ENCODE data around the gene CFAP126.
"Not testable (repeated sequence)": the region's sequence is repeated elsewhere in the genome, so short reads cannot be mapped to it uniquely, and the experiment has no call there.

CFAP126 gene

GRCh38 chr1:161381707-161382106, 14.0 kb upstream of the CFAP126 start:
- no peak for DNase-seq (ENCODE audit: low read depth)

- no peak for DNase-seq (ENCODE audit: low read depth)
Observed at GRCh38 chr1:161379071-161379470, 11.4 kb upstream of the CFAP126 start.

- DNase-seq (ENCODE audit: low read depth): no peak
Observed at GRCh38 chr1:161378014-161378413, 10.3 kb upstream of the CFAP126 start.

- no peak for DNase-seq (ENCODE audit: low read depth)
Observed at GRCh38 chr1:161374373-161374772, 6.7 kb upstream of the CFAP126 start.

GRCh38 chr1:161373442-161373841, 5.8 kb upstream of the CFAP126 start:
- no peak for DNase-seq (ENCODE audit: low read depth)

- no peak for DNase-seq (ENCODE audit: low read depth)
Observed at GRCh38 chr1:161365207-161365606, 2.5 kb downstream of the CFAP126 start.

- DNase-seq (ENCODE audit: low read depth): no peak
Observed at GRCh38 chr1:161364332-161364731, 3.3 kb downstream of the CFAP126 start.

- DNase-seq (ENCODE audit: low read depth): no peak
Observed at GRCh38 chr1:161359291-161359690, 8.4 kb downstream of the CFAP126 start.

GRCh38 chr1:161357073-161357472, 10.6 kb downstream of the CFAP126 start:
- DNase-seq (ENCODE audit: low read depth): no peak

- DNase-seq (ENCODE audit: low read depth): no peak
Observed at GRCh38 chr1:161351482-161351881, 16.2 kb downstream of the CFAP126 start.

GRCh38 chr1:161350671-161351070, 17.0 kb downstream of the CFAP126 start:
- DNase-seq (ENCODE audit: low read depth): no peak

- no peak for DNase-seq (ENCODE audit: low read depth)
Observed at GRCh38 chr1:161342821-161343220, 24.9 kb downstream of the CFAP126 start.

- DNase-seq (ENCODE audit: low read depth): no peak
Observed at GRCh38 chr1:161342177-161342576, 25.5 kb downstream of the CFAP126 start.

GRCh38 chr1:161335796-161336195, 31.9 kb downstream of the CFAP126 start:
- no peak for DNase-seq (ENCODE audit: low read depth)

GRCh38 chr1:161333166-161333565, 34.5 kb downstream of the CFAP126 start:
- DNase-seq (ENCODE audit: low read depth): no peak

GRCh38 chr1:161330346-161330745, 37.3 kb downstream of the CFAP126 start:
- DNase-seq (ENCODE audit: low read depth): no peak

- DNase-seq (ENCODE audit: low read depth): no peak
Observed at GRCh38 chr1:161324020-161324419, 43.7 kb downstream of the CFAP126 start.

GRCh38 chr1:161315841-161316674, 51.6 kb downstream of the CFAP126 start:
- not testable (repeated sequence) for DNase-seq (ENCODE audit: low read depth)
